Suprapubic skin (tissue), 4 donors: ENCODE results near the gene SHROOM4. TPM values are rescaled to one million over a fixed set of nuclear protein-coding genes. Genes with fewer than 3 reads are reported as not detected.
A peak's percentile ranks its signal among the peaks of the same experiment; 100 is the strongest.

Source experiments
- DNase-seq, 2 donors: peaks; one replicate each; pipeline ENCODE4 v3.0.0-alpha.2; 2019; ENCODE audit warnings: low spot score in 2 of 2
- H3K27ac ChIP-seq: fragments of 200-600 bp; sonication (generic); one replicate; pipeline ENCODE4 v1.5.1; 2019
- H3K27me3 ChIP-seq: fragments of 200-600 bp; sonication (generic); one replicate; pipeline ENCODE4 v1.5.1; 2019
- H3K36me3 ChIP-seq: fragments of 200-600 bp; sonication (generic); one replicate; pipeline ENCODE4 v1.5.1; 2019
- H3K4me1 ChIP-seq: fragments of 200-600 bp; sonication (generic); one replicate; pipeline ENCODE4 v1.5.1; 2019
- H3K4me3 ChIP-seq: fragments of 200-600 bp; sonication (generic); one replicate; pipeline ENCODE4 v1.5.1; 2019; ENCODE audit warnings: mild to moderate bottlenecking
- H3K9me3 ChIP-seq: fragments of 200-600 bp; sonication (generic); one replicate; pipeline ENCODE4 v1.5.1; 2019
- EP300 ChIP-seq: sonication (generic); formaldehyde crosslinking; IDR thresholded peaks from one replicate; pipeline ENCODE4 v1.6.1; 2017; ENCODE audit warnings: antibody characterized with exemption
- POLR2A ChIP-seq, 2 donors: fragments of 450-650 bp; IDR thresholded peaks; one replicate each; pipeline ENCODE4 v1.6.1; 2017; ENCODE audit warnings: antibody characterized with exemption in 2 of 2, mild to moderate bottlenecking in 2 of 2, moderate library complexity in 2 of 2
- POLR2AphosphoS5 ChIP-seq, 3 donors: sonication (generic); formaldehyde crosslinking; IDR thresholded peaks; one replicate each; pipeline ENCODE4 v1.6.1; 2017; ENCODE audit warnings: antibody characterized with exemption in 3 of 3
- WGBS: methylation state at CpG from one replicate; pipeline ENCODE4 v1.1.5; 2018; 5-methylcytosine and 5-hydroxymethylcytosine counted together
- total RNA-seq, 4 donors: library from RNA; depleted of rRNA; stranded (reverse); fragments of >200 nt; gene quantifications; one replicate each; pipeline ENCODE4 v1.1.0, GENCODE V29; 2016
- TF ChIP-seq, protein P1 (sequence below), 2 donors: fragments of 200-600 bp in 1 of 2; fragments of 450-650 bp in 1 of 2; sonication (generic) in 1 of 2; IDR thresholded peaks; one replicate each; pipeline ENCODE4 v1.5.1; 2016 to 2019; ENCODE audit warnings: antibody characterized with exemption in 2 of 2, mild to moderate bottlenecking in 1 of 2, moderate library complexity in 1 of 2

The SHROOM4 gene
- total RNA-seq, 4 donors from 2014 or later, result 2.3 to 10.0 (median 4.4) TPM

DNA sequence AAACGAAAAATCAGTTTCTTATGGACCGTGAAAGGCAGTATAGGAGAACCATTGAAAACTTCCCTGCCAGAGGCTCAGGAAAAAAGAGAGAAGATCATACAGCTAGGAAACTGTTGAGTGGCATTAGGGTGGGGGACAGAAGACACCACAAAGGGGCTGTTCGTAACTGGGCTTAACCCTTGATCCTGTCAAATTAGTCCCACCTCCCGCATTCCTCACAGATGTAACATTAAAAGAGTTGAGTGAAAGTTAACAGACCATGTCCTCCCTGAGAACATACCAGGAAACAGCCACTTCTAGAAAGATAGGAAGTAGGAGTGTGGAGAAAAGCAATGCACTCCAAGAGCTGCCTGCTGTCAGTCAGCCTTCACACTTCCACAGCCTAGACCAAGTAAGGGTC, 8.7 kb downstream of the SHROOM4 start:
- Histone ChIP-seq H3K4me1 (peaks cover 10% of the 10 kb centered on the region), H3K27me3 (no peaks in the 10 kb centered on the region), H3K27ac (no peak overlapping the region), H3K4me3 (no peak overlapping the region), H3K9me3 (no peaks in the 10 kb centered on the region), H3K36me3 (no peaks in the 10 kb centered on the region)
- WGBS, result 70% methylated on average over 4 of the region's 4 CpGs
- TF ChIP-seq POLR2AphosphoS5 (IDR thresholded peaks at IDR 0.05) (no peak), EP300 (no peak), POLR2A (IDR thresholded peaks at IDR 0.05) (no peak)
- TF ChIP-seq, protein P1, sequence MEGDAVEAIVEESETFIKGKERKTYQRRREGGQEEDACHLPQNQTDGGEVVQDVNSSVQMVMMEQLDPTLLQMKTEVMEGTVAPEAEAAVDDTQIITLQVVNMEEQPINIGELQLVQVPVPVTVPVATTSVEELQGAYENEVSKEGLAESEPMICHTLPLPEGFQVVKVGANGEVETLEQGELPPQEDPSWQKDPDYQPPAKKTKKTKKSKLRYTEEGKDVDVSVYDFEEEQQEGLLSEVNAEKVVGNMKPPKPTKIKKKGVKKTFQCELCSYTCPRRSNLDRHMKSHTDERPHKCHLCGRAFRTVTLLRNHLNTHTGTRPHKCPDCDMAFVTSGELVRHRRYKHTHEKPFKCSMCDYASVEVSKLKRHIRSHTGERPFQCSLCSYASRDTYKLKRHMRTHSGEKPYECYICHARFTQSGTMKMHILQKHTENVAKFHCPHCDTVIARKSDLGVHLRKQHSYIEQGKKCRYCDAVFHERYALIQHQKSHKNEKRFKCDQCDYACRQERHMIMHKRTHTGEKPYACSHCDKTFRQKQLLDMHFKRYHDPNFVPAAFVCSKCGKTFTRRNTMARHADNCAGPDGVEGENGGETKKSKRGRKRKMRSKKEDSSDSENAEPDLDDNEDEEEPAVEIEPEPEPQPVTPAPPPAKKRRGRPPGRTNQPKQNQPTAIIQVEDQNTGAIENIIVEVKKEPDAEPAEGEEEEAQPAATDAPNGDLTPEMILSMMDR (IDR thresholded peaks at IDR 0.05), result no peak
- no peak for DNase-seq

DNA sequence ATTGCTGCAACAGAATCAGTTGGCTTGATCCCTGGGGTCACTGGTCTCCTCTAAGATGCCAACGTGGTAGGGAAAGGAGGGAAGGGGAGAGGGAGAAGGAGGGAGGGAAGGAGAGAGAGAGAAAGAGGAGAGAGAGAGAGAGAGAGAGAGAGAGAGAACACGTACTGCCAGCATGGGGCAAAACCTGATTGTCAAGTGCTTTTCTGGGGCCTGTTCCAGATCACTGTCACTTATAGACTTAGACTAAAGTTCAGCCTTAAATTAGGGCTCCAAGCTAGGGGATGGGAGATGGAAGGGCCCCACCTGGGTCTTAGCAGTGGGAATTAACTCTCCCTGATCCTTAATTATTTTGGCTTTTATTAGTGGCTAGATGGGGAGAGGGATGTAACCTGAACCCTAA, 12.9 kb downstream of the SHROOM4 start:
- WGBS, result 23% methylated on average over 2 of the region's 2 CpGs
- Histone ChIP-seq H3K4me3 (no peak overlapping the region), H3K27me3 (no peaks in the 10 kb centered on the region), H3K27ac (no peak overlapping the region), H3K36me3 (no peaks in the 10 kb centered on the region), H3K4me1 (peaks cover 19% of the 10 kb centered on the region), H3K9me3 (no peaks in the 10 kb centered on the region)
- DNase-seq, result no peak
- TF ChIP-seq, protein P1 (IDR thresholded peaks at IDR 0.05), result no peak
- TF ChIP-seq POLR2A (IDR thresholded peaks at IDR 0.05), result no peak
- TF ChIP-seq POLR2AphosphoS5 (IDR thresholded peaks at IDR 0.05), result no peak
- TF ChIP-seq EP300, result no peak

DNA sequence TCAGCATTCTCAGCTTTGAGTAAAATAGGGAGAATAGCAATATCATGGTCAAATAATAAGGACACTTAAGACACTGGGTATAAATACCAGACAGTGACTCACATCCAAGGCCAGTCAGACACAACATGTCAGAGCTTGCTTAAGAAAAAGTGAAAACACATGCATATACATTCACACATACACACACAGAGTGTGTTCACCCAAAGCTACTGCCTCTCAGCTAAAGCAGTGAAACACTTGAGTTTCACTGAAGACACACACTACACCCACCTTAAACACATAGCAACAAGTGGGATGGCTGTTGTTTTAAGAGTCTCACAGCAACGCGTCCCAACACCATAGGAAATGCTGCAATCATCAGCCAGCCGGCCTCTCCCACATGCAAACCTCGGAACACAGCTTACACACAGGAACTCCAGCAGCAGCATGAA, 14.4 kb downstream of the SHROOM4 start:
- H3K4me1 ChIP-seq, result peaks cover 19% of the 10 kb centered on the region
- H3K27ac ChIP-seq, result peak overlapping the region; percentile 45
- no peak for TF ChIP-seq POLR2AphosphoS5 (IDR thresholded peaks at IDR 0.05)
- no peak for TF ChIP-seq POLR2A (IDR thresholded peaks at IDR 0.05)
- H3K9me3 ChIP-seq, result no peaks in the 10 kb centered on the region
- DNase-seq, result no peak
- 52% methylated on average over 4 of the region's 4 CpGs for whole genome bisulfite sequencing
- H3K27me3 ChIP-seq, result no peaks in the 10 kb centered on the region
- no peak overlapping the region for H3K4me3 ChIP-seq
- no peaks in the 10 kb centered on the region for H3K36me3 ChIP-seq

DNA sequence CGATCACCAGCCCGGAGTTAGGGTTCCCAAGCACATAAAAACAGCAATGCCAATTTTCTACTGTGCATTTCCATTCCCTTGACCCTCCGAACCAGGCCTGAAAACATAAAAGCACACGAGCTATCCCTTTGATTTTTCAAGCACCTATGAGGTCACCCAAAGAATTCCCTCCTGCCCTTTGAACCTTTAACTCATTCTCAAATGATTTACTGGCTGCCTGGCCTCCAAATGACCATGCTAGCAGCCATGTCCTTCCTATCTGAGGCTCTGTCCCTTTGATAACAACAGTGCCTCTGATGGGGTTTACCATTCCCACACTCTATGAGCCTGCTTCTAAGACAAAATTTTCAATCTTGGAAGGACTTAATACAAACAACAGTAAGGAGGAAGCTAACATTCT, 15.2 kb downstream of the SHROOM4 start:
- TF ChIP-seq, protein P1 (IDR thresholded peaks at IDR 0.05), result no peak
- TF ChIP-seq POLR2A (IDR thresholded peaks at IDR 0.05) (no peak), EP300 (no peak), POLR2AphosphoS5 (IDR thresholded peaks at IDR 0.05) (no peak)
- Histone ChIP-seq H3K4me1 (peaks cover 19% of the 10 kb centered on the region), H3K9me3 (no peaks in the 10 kb centered on the region), H3K27ac (peak overlapping the region; percentile 14), H3K4me3 (no peak overlapping the region), H3K27me3 (no peaks in the 10 kb centered on the region), H3K36me3 (no peaks in the 10 kb centered on the region)
- WGBS, result 63% methylated on average over 4 of the region's 4 CpGs
- DNase-seq, result no peak

DNA sequence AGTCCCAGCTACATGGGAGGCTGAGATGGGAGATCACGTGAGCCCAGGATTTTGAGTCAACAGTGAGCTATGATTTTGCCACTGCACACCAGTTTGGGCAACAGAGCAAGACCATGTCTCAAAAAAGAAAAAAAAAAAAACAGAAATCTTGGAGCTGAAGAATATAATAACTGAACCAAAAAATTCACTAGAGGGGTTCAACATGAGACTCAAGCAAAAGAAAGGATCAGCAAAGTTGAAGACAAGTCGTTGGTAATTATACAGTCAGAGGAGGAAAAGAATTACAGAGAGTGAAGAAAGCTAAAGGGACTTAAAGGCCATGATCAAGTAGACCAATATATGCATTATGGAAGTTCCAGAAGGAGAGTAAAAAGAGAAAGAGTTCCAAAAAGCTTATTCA, 26.9 kb downstream of the SHROOM4 start:
- no peaks in the 10 kb centered on the region for H3K36me3 ChIP-seq
- no peaks in the 10 kb centered on the region for H3K27me3 ChIP-seq
- H3K4me3 ChIP-seq, result no peak overlapping the region
- no peaks in the 10 kb centered on the region for H3K4me1 ChIP-seq
- no peak for DNase-seq
- no peaks in the 10 kb centered on the region for H3K9me3 ChIP-seq
- no peak for TF ChIP-seq POLR2AphosphoS5 (IDR thresholded peaks at IDR 0.05)
- no peak for TF ChIP-seq EP300
- TF ChIP-seq POLR2A (IDR thresholded peaks at IDR 0.05), result no peak
- TF ChIP-seq, protein P1 (IDR thresholded peaks at IDR 0.05), result no peak
- WGBS, result 63% methylated on average over 2 of the region's 2 CpGs
- H3K27ac ChIP-seq, result no peak overlapping the region

DNA sequence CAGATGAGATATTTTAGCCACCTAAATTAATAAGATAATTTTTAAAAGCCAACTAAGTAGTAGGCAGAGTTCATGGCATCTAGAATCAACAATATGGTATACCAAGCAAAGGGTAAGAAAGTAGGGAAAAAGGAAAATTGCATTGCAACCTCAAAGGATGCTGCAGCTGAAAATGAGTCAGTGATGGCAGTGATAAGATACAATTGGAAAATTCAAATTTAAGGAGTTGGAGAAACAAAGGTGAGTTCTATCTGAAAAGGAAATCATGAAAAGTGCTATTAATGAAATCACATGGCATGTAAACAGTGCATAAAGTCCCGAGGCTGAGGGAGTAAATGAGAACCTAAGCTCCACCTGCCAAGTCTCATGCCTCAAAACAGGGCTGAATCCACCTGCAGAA, 33.9 kb downstream of the SHROOM4 start:
- no peak for DNase-seq
- Histone ChIP-seq H3K4me1 (no peaks in the 10 kb centered on the region), H3K36me3 (no peaks in the 10 kb centered on the region), H3K27me3 (no peaks in the 10 kb centered on the region), H3K27ac (no peak overlapping the region), H3K4me3 (no peak overlapping the region), H3K9me3 (no peaks in the 10 kb centered on the region)
- TF ChIP-seq, protein P1 (IDR thresholded peaks at IDR 0.05), result no peak
- TF ChIP-seq EP300 (no peak), POLR2AphosphoS5 (IDR thresholded peaks at IDR 0.05) (no peak), POLR2A (IDR thresholded peaks at IDR 0.05) (no peak)
- WGBS, result 20% methylated on average over 1 of the region's 1 CpG
